ENCODE measurements around the gene MRFAP1.

The MRFAP1 gene
- long read RNA-seq, transcript MRFAP1-201 (3 exons, 2,049 nt): major isoform, 919 of 1,259 reads
- long read RNA-seq, transcript MRFAP1-202 (2 exons, 1,584 nt): minor isoform, 335 of 1,259 reads
- long read RNA-seq, partial matches to known transcripts: 1 of 1,259 reads
- long read RNA-seq, other reads (novel, unspliced or antisense): 1 of 1,259 reads

DNA sequence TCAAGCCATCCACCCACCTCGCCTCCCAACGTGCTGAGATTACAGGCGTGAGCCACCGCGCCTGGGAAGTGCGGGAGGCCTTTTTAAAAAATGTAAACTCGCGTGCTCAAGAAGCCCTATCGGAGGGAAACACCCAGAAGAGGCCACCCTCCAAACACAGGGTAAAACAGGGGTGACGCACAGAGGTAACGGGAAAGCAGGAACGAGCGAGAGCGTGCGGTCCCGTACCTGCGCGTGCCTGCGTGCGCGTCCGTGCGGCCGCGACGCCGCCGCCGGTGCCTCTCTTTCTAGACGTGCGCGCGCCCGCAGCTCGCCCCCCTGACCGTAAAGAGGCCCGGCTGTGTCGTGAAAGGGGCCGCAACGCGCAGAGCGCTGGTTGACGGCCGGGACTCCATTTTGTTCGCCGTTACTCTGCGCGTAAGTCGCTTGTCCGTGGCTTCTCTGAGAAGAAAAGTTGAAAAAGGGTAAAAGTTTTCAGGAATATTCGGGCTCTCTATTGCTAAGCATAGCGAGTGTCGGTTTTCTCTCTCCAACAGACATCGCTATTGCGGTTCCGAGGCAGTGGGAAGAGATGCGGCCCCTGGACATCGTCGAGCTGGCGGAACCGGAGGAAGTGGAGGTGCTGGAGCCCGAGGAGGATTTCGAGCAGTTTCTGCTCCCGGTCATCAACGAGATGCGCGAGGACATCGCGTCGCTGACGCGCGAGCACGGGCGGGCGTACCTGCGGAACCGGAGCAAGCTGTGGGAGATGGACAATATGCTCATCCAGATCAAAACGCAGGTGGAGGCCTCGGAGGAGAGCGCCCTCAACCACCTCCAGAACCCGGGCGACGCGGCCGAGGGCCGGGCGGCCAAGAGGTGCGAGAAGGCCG, at the start of gene MRFAP1:
Gene MRFAP1, plus strand, starts transcription at position 394 of the 872 bp plus-strand sequence. Its CDS starts 178 bp downstream, at position 572.
- TF ChIP-seq GABPA (IDR thresholded peaks at IDR 0.05; ENCODE audit: low read depth): no peak
- peak; percentile 73 for TF ChIP-seq REST (IDR thresholded peaks at IDR 0.05; ENCODE audit: insufficient replicate concordance, low read depth)
- peak; percentile 48; the same call in 1 of the 2 replicates for TF ChIP-seq SPI1 (IDR thresholded peaks at IDR 0.05; ENCODE audit: borderline replicate concordance, low read depth)
- TF ChIP-seq CTCF (IDR thresholded peaks at IDR 0.05; ENCODE audit: insufficient read depth, low read length): no peak
- peak; percentile 82 for TF ChIP-seq POLR2AphosphoS5 (IDR thresholded peaks at IDR 0.05; ENCODE audit: low read depth)
- Histone ChIP-seq H3K27ac (replicated peaks) (peak within 1 kb of the TSS; percentile 80), H3K4me3 (replicated peaks; ENCODE audit: insufficient read depth, low read length) (peak within 1 kb of the TSS; percentile 93), H3K27me3 (ENCODE audit: insufficient read depth, poor library complexity, severe bottlenecking) (no peaks in the 10 kb centered on the region)
- peak; percentile 94 to 95 for DNase-seq (ENCODE audit: low read depth in 1 of 2, low spot score in 1 of 2)

- no peak for DNase-seq (ENCODE audit: low read depth in 1 of 2, low spot score in 1 of 2)
- Histone ChIP-seq H3K27ac (replicated peaks) (no peak overlapping the region), H3K27me3 (ENCODE audit: insufficient read depth, poor library complexity, severe bottlenecking) (no peaks in the 10 kb centered on the region), H3K4me3 (replicated peaks; ENCODE audit: insufficient read depth, low read length) (no peak overlapping the region)
- TF ChIP-seq REST (IDR thresholded peaks at IDR 0.05; ENCODE audit: insufficient replicate concordance, low read depth) (no peak), GABPA (IDR thresholded peaks at IDR 0.05; ENCODE audit: low read depth) (no peak), CTCF (IDR thresholded peaks at IDR 0.05; ENCODE audit: insufficient read depth, low read length) (no peak)
Observed at GRCh38 chr4:6591313-6591712, 49.2 kb upstream of the MRFAP1 start.

DNA sequence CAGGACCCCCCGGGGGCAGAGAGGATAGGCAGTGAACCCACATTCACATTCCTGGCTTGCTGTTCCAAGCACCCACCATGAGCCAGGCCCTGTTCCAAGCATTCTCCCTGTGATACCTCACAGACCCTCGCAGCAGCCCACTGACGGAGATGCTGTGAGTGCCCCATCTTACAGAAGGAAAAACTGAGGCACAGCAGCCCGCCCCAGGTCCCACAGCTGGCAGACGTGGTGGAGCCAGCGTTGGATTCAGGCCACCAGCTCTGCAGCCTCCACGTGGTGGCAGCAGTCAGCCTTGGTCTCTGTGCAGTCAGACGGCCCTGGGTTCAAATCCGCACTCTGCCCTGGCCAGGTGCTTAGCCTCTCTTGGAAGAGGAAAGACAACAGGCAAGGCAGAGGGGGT, 48.7 kb upstream of the MRFAP1 start:
- no peak overlapping the region for H3K27ac ChIP-seq (replicated peaks)

More for the DNA sequence above, 48.7 kb upstream of the MRFAP1 start:
- Histone ChIP-seq H3K27me3 (ENCODE audit: insufficient read depth, poor library complexity, severe bottlenecking) (no peaks in the 10 kb centered on the region), H3K4me3 (replicated peaks; ENCODE audit: insufficient read depth, low read length) (no peak overlapping the region)
- DNase-seq (ENCODE audit: low read depth in 1 of 2, low spot score in 1 of 2): peak in 1 of 2 experiments; percentile 9
- TF ChIP-seq GABPA (IDR thresholded peaks at IDR 0.05; ENCODE audit: low read depth) (no peak), SPI1 (IDR thresholded peaks at IDR 0.05; ENCODE audit: borderline replicate concordance, low read depth) (no peak), REST (IDR thresholded peaks at IDR 0.05; ENCODE audit: insufficient replicate concordance, low read depth) (no peak), CTCF (IDR thresholded peaks at IDR 0.05; ENCODE audit: insufficient read depth, low read length) (no peak)

Data from HL-60 (cell line).